GM12873 (cell line): ENCODE measurements around the gene MCM8.

ENCODE experiments used
- TF ChIP-seq, protein P1 (sequence below): IDR thresholded peaks from 2 replicates; pipeline ENCODE4 v1.5.1; 2012; ENCODE audit warnings: low read depth, mild to moderate bottlenecking, moderate library complexity, low read length, control low read depth; ENCODE audit not compliant: insufficient read depth; ENCODE audit errors: missing control alignments

MCM8 gene

DNA sequence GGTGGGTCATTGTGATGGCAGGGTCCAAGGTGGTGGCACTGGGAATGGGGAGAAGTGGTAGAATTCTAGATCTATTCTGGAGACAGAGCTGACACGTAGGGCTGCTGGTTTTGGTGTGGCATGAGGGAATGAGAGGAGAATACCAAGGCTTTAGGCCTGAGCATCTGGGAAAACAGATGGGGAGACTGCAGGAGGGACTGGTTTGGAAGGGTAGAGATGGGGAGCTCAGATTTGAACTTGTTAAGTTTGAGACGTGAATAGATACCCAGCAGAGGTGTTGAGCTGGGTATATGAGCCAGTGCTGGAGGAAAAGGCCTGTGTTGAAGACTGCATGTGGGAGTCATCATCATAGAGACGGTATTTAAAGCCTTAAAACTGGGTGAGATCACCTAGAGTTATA lies 17.7 kb upstream of the MCM8 start:
- TF ChIP-seq, protein P1, sequence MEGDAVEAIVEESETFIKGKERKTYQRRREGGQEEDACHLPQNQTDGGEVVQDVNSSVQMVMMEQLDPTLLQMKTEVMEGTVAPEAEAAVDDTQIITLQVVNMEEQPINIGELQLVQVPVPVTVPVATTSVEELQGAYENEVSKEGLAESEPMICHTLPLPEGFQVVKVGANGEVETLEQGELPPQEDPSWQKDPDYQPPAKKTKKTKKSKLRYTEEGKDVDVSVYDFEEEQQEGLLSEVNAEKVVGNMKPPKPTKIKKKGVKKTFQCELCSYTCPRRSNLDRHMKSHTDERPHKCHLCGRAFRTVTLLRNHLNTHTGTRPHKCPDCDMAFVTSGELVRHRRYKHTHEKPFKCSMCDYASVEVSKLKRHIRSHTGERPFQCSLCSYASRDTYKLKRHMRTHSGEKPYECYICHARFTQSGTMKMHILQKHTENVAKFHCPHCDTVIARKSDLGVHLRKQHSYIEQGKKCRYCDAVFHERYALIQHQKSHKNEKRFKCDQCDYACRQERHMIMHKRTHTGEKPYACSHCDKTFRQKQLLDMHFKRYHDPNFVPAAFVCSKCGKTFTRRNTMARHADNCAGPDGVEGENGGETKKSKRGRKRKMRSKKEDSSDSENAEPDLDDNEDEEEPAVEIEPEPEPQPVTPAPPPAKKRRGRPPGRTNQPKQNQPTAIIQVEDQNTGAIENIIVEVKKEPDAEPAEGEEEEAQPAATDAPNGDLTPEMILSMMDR, result no peak

DNA sequence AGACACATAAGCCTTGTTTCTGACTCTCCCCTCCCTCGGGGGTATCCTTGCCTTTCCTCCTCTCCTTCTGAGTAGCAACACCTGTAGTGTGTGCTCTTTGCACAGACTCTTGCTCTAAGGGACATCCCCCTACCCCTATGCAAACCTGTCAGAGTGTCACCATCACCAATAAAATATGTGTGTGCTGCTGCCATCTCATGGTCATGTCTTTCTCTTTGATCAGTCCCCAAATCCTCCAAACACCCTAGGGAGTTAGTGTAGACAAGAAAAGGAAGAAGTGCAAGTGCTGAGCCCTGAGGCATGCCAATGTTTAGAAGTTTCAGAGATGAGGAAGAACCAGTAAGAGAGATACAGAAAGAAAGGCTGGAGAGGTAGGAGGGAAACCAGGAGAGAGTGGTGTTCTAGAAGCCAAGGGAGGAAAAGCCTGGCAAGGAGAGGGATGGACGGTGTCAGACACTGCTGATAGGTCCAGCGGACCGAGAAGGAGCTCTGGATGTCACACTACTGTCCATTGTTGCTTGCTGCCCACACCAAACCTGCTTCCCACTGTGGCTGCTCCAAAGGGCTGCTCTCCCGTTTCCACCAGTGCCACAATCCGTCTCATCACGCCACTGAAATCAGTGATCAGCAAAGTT lies 16.5 kb upstream of the MCM8 start:
- TF ChIP-seq, protein P1, result peak; percentile 46

DNA sequence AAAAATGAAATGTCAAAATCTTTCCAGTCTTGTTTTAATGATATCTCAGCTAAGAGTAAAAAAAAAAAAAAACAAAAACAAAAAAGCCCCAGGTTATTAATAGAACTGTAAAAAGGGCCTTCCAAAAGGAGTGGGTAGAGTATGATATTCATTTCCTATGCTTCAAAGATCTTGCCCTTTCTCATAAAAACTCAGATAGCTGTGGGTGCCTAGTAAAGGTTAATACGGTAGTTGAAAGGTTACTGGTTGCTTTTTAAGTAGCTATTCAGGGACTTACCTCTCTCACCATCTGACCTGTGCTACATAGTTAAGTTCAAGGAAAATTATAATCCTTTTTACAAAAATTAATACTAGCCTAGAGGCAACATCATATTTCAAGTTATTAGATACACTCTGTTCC lies 15.1 kb upstream of the MCM8 start:
- TF ChIP-seq, protein P1, result no peak

DNA sequence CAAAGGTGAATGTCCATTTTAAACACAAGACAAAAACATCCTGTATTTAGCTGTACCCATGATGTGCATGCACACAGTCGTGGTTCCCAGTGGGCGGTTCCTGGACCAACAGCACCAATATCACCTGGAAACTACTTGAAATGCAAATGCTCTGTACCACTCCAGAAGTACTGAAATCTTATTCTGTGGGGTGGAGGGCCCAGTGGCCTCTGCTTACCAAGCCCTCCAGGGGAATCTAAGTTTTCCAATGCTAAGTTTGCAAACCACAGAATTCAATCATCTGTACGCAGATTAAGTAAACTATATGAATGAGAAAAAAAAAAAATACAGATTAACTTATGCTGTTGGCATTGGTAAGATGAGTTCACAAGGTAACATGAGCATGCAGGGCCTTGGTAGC lies 14.2 kb upstream of the MCM8 start:
- TF ChIP-seq, protein P1, result no peak

DNA sequence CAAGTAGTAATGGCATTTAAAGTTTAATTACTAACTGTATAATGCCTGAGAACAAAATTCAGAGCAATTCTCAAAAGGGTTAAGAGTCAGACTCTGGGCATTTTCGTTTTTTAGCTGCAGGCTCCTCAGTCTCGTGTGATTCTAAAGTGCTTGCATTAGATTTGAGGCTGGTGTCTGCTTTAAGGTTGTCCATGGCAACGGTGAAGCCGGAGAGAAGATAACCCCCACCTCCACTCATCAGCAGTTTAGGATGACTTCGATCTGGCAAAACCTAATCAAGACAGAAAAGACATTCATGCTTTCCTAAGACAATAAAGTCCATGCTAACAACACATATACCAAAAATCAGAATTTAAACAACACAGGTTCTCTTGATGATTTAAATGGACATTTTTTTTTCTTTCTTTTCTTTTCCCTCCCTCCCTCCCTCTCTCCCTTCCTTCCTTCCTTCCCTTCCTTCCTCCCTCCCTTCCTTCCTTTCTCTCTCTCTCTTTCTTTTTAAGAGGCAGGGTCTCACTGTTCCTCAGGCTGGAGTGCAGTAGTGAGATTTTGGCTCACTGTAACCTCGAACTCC lies 11.9 kb upstream of the MCM8 start:
- TF ChIP-seq, protein P1, result no peak

DNA sequence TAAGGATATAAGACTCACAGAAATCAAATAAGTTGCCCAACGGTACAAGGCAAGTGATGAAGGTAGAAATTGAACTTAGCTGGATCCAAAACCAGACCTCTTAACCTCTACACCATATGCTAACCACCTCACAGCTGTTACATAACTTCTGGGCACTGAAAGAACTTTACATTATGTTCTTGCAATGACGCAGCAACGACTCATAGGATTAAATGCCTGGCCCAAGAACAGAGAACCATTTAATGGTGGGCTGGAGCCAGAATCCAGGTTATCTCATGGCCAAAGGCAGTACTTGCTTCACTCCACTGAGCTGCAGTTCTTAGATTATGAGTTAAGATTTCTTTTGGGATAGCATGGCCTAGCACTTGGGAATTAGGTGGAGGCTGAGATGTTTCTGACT lies 4.5 kb upstream of the MCM8 start:
- TF ChIP-seq, protein P1, result no peak

DNA sequence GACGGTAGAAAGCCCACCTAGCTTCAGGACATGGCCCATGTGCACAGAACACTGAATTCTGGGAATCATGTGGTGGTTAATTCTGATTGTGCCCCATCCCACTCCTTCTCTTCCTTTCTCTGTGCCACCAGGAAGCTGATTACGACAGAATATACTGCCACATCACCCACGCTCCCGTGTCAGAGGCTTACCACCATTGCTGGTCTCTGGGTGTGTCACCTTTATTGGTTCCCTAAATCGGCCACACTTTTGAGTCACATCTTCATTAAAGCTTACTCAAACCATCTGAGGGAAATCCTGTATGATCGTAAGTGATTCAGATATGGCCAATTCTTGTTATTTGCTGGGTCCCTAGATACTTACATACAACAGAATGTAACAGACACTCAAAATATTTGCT lies 3.2 kb upstream of the MCM8 start:
- TF ChIP-seq, protein P1, result no peak
